ENCODE measurements around the gene CARMIL1. TPM values are rescaled to one million over a fixed set of nuclear protein-coding genes. Genes with fewer than 3 reads are reported as not detected.

Gene CARMIL1
- total and polyA plus RNA-seq, 2 of the 8 experiments (the other 6 are each of a cell fraction or from before 2014, with no cell fraction given), result 20.3 to 40.4 TPM

GRCh38 chr6:25237579-25237978 is 41.6 kb upstream of the CARMIL1 start (continued):
- no peak for TF ChIP-seq CHD7 (IDR thresholded peaks at IDR 0.05; ENCODE audit: insufficient replicate concordance, low read length)
- TF ChIP-seq POLR2A (IDR thresholded peaks at IDR 0.05; ENCODE audit: control extremely low read depth in 1 of 2, low read depth in 2 of 2, low read length in 2 of 2), result no peak
- TF ChIP-seq JUND (IDR thresholded peaks at IDR 0.05; ENCODE audit: low read length), result no peak
- no peak for TF ChIP-seq SIRT6 (IDR thresholded peaks at IDR 0.05; ENCODE audit: low read length)
- TF ChIP-seq YY1 (IDR thresholded peaks at IDR 0.05; ENCODE audit: low read depth, low read length), result no peak
- no peak for TF ChIP-seq POU5F1 (IDR thresholded peaks at IDR 0.05; ENCODE audit: low read depth, low read length)
- no peak for TF ChIP-seq CEBPB (IDR thresholded peaks at IDR 0.05; ENCODE audit: low read depth, low read length)
- no peak for TF ChIP-seq SP1 (IDR thresholded peaks at IDR 0.05; ENCODE audit: low read depth, low read length)
- TF ChIP-seq KDM5A (IDR thresholded peaks at IDR 0.05; ENCODE audit: low read length), result no peak
- TF ChIP-seq EZH2 (IDR thresholded peaks at IDR 0.05; ENCODE audit: low read depth, low read length, severe bottlenecking), result no peak
- no peak for TF ChIP-seq CTBP2 (IDR thresholded peaks at IDR 0.05; ENCODE audit: borderline replicate concordance, insufficient read depth, insufficient read length, low read length)

All from H1 (cell line).